Prostate gland (tissue), 2 donors: ENCODE results near the gene C3orf20.

Source experiments
- POLR2AphosphoS5 ChIP-seq: sonication (generic); formaldehyde crosslinking; IDR thresholded peaks from one replicate; pipeline ENCODE4 v1.6.1; 2017; ENCODE audit warnings: antibody characterized with exemption
- TF ChIP-seq, protein P1 (sequence below), 4 experiments: fragments of 200-600 bp in 2 of 4; fragments of 450-650 bp in 2 of 4; sonication (generic) in 2 of 4; IDR thresholded peaks; 1 replicate in 3 of 4; 2 replicates in 1 of 4; pipeline ENCODE4 v1.5.1; 2016 to 2019; ENCODE audit warnings: antibody characterized with exemption in 4 of 4, mild to moderate bottlenecking in 2 of 4, moderate library complexity in 2 of 4

DNA sequence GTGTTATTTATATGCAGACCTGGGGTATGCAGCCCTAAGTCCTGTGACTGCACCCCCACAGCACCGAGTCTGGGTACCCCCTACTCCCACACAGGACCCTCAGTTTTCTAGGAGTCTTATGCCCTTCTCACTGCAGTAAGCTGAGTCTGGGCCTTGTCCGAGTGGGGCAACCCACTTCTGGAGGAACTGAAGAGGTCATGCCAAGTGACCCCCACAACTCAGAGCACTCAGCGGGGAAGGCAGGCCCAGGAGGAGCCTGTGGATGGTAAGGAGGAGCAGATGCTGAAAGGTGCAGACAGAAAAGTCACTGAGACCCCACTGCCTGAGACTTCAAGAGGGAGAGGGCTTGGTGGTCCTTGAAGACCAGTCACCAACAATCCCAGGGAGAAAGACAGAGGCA, 87.8 kb downstream of the C3orf20 start:
- TF ChIP-seq, protein P1, sequence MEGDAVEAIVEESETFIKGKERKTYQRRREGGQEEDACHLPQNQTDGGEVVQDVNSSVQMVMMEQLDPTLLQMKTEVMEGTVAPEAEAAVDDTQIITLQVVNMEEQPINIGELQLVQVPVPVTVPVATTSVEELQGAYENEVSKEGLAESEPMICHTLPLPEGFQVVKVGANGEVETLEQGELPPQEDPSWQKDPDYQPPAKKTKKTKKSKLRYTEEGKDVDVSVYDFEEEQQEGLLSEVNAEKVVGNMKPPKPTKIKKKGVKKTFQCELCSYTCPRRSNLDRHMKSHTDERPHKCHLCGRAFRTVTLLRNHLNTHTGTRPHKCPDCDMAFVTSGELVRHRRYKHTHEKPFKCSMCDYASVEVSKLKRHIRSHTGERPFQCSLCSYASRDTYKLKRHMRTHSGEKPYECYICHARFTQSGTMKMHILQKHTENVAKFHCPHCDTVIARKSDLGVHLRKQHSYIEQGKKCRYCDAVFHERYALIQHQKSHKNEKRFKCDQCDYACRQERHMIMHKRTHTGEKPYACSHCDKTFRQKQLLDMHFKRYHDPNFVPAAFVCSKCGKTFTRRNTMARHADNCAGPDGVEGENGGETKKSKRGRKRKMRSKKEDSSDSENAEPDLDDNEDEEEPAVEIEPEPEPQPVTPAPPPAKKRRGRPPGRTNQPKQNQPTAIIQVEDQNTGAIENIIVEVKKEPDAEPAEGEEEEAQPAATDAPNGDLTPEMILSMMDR (IDR thresholded peaks at IDR 0.05), result no peak
- TF ChIP-seq POLR2AphosphoS5, result no peak
